Psoas muscle (tissue), 8 donors: ENCODE measurements around the gene PSPH. TPM values are rescaled to one million over a fixed set of nuclear protein-coding genes. Genes with fewer than 3 reads are reported as not detected.

ENCODE experiments used
- ATAC-seq, 4 donors: fragments of 200-7000 bp; cut with Tn5 transposase; one replicate each; pipeline ENCODE4 v1.9.1; 2020; ENCODE audit warnings: moderate library complexity in 3 of 4, mild to moderate bottlenecking in 2 of 4
- DNase-seq, 2 donors: peaks; one replicate each; pipeline ENCODE4 v3.0.0-alpha.2; 2020
- H3K27ac ChIP-seq: fragments of 200-600 bp; one replicate; pipeline ENCODE4 v1.8.0; 2022
- H3K27me3 ChIP-seq, 3 donors: fragments of 200-600 bp in 1 of 3; one replicate each; pipeline versions ENCODE4 v1.6.1 to v1.8.0; 2013 to 2022; ENCODE audit warnings: low read length in 2 of 3, mild to moderate bottlenecking in 2 of 3, moderate library complexity in 1 of 3; ENCODE audit not compliant: insufficient read depth in 3 of 3
- H3K36me3 ChIP-seq, 2 donors: fragments of 200-600 bp in 1 of 2; one replicate each; pipeline versions ENCODE4 v1.6.1 to v1.8.0; 2013 to 2022; ENCODE audit warnings: low read depth in 1 of 2, mild to moderate bottlenecking in 1 of 2, moderate library complexity in 1 of 2; ENCODE audit not compliant: insufficient read depth in 1 of 2
- H3K4me1 ChIP-seq: fragments of 200-600 bp; one replicate; pipeline ENCODE4 v1.8.0; 2022
- H3K4me3 ChIP-seq: fragments of 200-600 bp; one replicate; pipeline ENCODE4 v1.8.0; 2022; ENCODE audit warnings: mild to moderate bottlenecking
- H3K9me3 ChIP-seq: fragments of 200-600 bp; one replicate; pipeline ENCODE4 v1.8.0; 2022
- WGBS, 3 donors: extraction: QIAGEN DNeasy Blood & Tissue Kit; methylation state at CpG; one replicate each; pipeline versions ENCODE4 v1.1.6 to v1.1.7; 2013; 5-methylcytosine and 5-hydroxymethylcytosine counted together
- intact Hi-C, 2 donors: fragments of 100-400 bp; cut with DNase I; formaldehyde crosslinking; loops; one replicate each; pipeline versions ENCODE4 v1.11.0 to v1.14.2; 2022
- polyA plus RNA-seq, 3 donors: library from polyadenylated mRNA; stranded (reverse); fragments of 200-250 nt; gene quantifications; one replicate each; pipeline ENCODE4 v1.2.3, GENCODE V29; 2013
- total RNA-seq, 4 donors: library from RNA; stranded (reverse); fragmentation: NEBNext Ultra II Directional in 2 of 4; extraction: Animal tissue kit (Norgen Biotek cat#: 25700) in 2 of 4; gene quantifications; one replicate each; pipeline versions ENCODE4 v1.2.1 to v1.2.4, GENCODE V29; 2021 to 2023
- TF ChIP-seq, protein P1 (sequence below): fragments of 200-600 bp; IDR thresholded peaks from one replicate; pipeline ENCODE4 v1.8.0; 2022; ENCODE audit warnings: antibody characterized with exemption
- donor health status: healthy with polysubstance abuse.
- donor health status: DM: no; HTN: no; CAD: no; lungs with moderate emphysema.
- donor health status: Bipolar disorder and iron deficiency.
- donor health status: healthy.
- donor health status: DM: yes; HTN: yes; CAD: no.
- donor health status: DM: no; HTN: no; CAD: no.
- donor health status: DM: no; HTN: no; CAD: no.
- donor health status: DM: yes; HTN: yes; CAD: no.

Gene PSPH
- total and polyA plus RNA-seq, 7 donors: 2.5 to 11.2 (median 5.3) TPM

DNA sequence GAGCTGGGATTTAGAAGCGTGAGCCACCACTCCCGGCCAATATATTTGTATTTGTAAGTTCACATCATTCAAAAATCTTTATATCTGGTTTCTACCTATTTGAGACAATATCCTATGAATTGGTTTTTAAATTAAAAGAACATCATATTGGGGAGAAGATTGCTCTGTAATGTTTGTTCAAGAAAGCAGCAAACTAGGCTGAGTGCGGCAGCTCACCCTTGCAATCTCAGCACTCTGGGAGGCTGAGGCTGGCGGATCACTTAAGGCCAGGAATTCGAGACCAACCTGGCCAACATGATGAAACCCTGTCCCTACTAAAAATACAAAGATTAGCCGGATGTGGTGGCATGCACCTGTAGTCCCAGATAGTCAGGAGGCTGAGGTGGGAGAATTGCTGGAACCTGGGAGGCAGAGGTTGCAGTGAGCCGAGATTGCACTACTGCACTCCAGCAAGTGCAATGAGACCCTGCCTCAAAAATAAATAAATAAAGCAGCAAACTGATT lies 77.4 kb downstream of the PSPH start:
- Histone ChIP-seq H3K4me1 (peaks cover 66% of the 10 kb centered on the region), H3K27me3 (no peaks in the 10 kb centered on the region), H3K27ac (peak overlapping the region; percentile 89), H3K4me3 (no peak overlapping the region), H3K9me3 (no peaks in the 10 kb centered on the region), H3K36me3 (peaks cover 0 to 11% of the 10 kb centered on the region in 2 donors)
- intact Hi-C loops: no loop called here
- ATAC-seq (peak; percentile 11 to 37 (median 26)), DNase-seq (no peak)
- TF ChIP-seq, protein P1, sequence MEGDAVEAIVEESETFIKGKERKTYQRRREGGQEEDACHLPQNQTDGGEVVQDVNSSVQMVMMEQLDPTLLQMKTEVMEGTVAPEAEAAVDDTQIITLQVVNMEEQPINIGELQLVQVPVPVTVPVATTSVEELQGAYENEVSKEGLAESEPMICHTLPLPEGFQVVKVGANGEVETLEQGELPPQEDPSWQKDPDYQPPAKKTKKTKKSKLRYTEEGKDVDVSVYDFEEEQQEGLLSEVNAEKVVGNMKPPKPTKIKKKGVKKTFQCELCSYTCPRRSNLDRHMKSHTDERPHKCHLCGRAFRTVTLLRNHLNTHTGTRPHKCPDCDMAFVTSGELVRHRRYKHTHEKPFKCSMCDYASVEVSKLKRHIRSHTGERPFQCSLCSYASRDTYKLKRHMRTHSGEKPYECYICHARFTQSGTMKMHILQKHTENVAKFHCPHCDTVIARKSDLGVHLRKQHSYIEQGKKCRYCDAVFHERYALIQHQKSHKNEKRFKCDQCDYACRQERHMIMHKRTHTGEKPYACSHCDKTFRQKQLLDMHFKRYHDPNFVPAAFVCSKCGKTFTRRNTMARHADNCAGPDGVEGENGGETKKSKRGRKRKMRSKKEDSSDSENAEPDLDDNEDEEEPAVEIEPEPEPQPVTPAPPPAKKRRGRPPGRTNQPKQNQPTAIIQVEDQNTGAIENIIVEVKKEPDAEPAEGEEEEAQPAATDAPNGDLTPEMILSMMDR: no peak
- WGBS, 3 donors: 44 to 57% (median 48%) methylated on average over 7 of the region's 7 CpGs

DNA sequence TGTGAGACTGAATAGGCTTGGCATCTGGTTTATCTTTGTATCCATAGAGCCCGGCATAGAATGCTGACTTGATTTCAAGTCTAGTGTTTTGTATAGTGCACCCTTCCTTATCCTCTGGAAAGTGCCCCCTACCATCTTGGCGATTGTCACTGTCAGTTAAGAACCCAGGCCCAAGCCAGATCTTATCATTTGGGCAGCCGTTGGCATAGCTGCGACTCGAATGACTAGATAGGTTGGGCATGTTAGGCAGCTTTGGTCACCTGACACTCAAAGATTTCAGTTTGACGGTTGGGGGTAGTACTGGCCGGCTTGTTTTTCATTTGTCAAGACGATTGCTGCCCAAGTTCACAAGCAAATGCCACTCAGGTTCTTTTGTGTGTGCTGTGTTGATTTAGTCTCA lies 80.3 kb downstream of the PSPH start:
- Histone ChIP-seq H3K4me3 (peak overlapping the region; percentile 42), H3K27me3 (no peaks in the 10 kb centered on the region), H3K36me3 (no peaks in the 10 kb centered on the region), H3K27ac (peak overlapping the region; percentile 89), H3K9me3 (no peaks in the 10 kb centered on the region), H3K4me1 (peaks cover 66% of the 10 kb centered on the region)
- DNase-seq: no peak
- TF ChIP-seq, protein P1: no peak
- ATAC-seq: peak; percentile 73 to 80 (median 78)
- intact Hi-C loops: no loop called here
- 27 to 40% (median 29%) methylated on average over 8 of the region's 8 CpGs for WGBS, 3 donors

DNA sequence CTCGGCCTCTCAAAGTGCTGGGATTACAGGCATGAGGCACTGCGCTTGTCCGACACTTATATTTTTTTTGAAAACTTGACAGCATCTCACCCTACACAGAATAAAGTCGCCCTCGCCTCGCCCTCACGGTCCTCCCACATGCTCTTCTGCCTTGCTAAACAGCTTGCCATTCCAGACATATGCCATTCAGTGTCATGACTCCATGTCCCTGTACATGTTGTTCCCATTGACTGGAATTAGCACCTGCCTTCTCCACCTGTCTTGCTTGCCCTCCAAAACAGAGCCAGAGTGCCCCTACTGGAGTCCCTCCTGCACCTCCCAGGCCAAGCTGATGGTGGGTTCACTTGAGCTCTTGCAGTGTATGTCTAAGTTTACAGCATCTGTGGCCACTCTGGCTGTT lies 80.7 kb downstream of the PSPH start:
- intact Hi-C loops: no loop called here
- ATAC-seq: peak; percentile 51 to 76 (median 74)
- H3K27ac ChIP-seq: peak overlapping the region; percentile 89
- TF ChIP-seq, protein P1: no peak
- H3K27me3 ChIP-seq: no peaks in the 10 kb centered on the region
- no peaks in the 10 kb centered on the region for H3K9me3 ChIP-seq
- H3K36me3 ChIP-seq: no peaks in the 10 kb centered on the region
- peak in 1 of 2 donors; percentile 72 for DNase-seq
- H3K4me3 ChIP-seq: peak overlapping the region; percentile 42
- 21 to 53% (median 39%) methylated on average over 7 of the region's 7 CpGs for WGBS, 3 donors
- peaks cover 67% of the 10 kb centered on the region for H3K4me1 ChIP-seq

DNA sequence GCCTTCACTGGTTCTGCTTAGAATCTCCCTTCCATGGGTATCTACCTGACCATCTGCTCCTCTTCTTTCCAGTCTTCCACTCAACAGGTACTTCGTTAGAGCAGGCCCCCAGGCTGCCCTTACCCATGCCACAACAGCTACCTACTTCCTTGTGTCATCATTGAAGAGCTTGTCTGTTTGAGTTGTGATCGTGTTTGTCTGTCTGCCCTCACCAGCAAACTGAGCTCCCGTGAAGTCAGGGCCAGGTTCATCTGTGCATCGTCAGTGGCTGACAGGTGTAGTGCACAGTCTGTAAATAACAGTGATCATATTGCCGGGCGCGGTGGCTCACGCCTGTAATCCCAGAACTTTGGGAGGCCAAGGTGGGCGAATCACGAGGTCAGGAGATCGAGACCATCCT lies 81.9 kb downstream of the PSPH start:
- Histone ChIP-seq H3K9me3 (no peaks in the 10 kb centered on the region), H3K36me3 (no peaks in the 10 kb centered on the region), H3K27ac (peak overlapping the region; percentile 89), H3K4me1 (peaks cover 63% of the 10 kb centered on the region), H3K27me3 (no peaks in the 10 kb centered on the region), H3K4me3 (no peak overlapping the region)
- intact Hi-C loops: loop anchor here in 1 of 2 donors (10.0 kb wide), 1 partner anchor 605 kb away; the partner anchor contains the start of gene LANCL2
- DNase-seq (no peak), ATAC-seq (no peak)
- TF ChIP-seq, protein P1: no peak
- WGBS, 3 donors: 44 to 59% (median 46%) methylated on average over 11 of the region's 11 CpGs

DNA sequence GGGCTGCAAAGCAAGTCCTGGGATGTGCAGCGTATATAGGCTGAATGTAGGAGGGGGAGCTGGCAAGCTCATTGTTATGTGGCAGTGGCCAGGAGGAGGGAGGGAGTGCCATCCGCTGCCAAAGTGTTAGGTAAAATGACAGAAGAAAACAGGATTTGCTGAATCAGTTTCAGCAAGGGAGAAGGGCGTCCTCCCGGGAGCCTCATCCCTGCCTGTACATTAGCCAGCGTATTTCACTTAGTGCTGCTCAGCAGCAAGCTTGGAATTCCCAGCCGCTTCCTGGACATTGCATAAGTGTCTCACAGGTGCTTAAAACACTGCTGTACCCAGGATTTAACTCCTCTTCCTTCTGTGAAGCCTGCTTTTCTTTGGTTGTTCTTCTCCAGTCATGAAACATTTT lies 84.4 kb downstream of the PSPH start:
- peaks cover 49% of the 10 kb centered on the region for H3K4me1 ChIP-seq
- H3K9me3 ChIP-seq: no peaks in the 10 kb centered on the region
- intact Hi-C loops: loop anchor here in 1 of 2 donors (10.0 kb wide), 1 partner anchor 602 kb away; the partner anchor contains the start of gene LANCL2
- TF ChIP-seq, protein P1: no peak
- no peaks in the 10 kb centered on the region for H3K36me3 ChIP-seq
- H3K27me3 ChIP-seq: no peaks in the 10 kb centered on the region
- peak overlapping the region; percentile 73 for H3K4me3 ChIP-seq
- WGBS, 3 donors: 30 to 55% (median 47%) methylated on average over 6 of the region's 6 CpGs
- peak overlapping the region; percentile 89 for H3K27ac ChIP-seq
- ATAC-seq (peak; percentile 29 to 48 (median 29)), DNase-seq (peak; percentile 29 to 60)
